Endothelial cell of umbilical vein (primary cell): ENCODE measurements around the gene BMERB1. TPM values are rescaled to one million over a fixed set of nuclear protein-coding genes. Genes with fewer than 3 reads are reported as not detected.

ENCODE experiments used
- BruUV-seq: library from RNA; stranded (reverse); fragments of 400-500 nt; replicated peaks from 2 replicates; lab custom pipeline; 2021; lab: Mats Ljungman, UMichigan
- CTCF ChIA-PET: fragments of 300-600, 350-600 bp; sonication (Branson Sonifier 250); formaldehyde crosslinking; loops from one replicate; lab custom pipeline; 2021; ENCODE audit warnings: antibody characterized with exemption, inconsistent platforms; lab: Charles Lee
- POLR2A ChIA-PET: fragments of 300-600, 350-600 bp; sonication (Branson Sonifier 250); formaldehyde crosslinking; loops from one replicate; lab custom pipeline; 2021; ENCODE audit warnings: antibody characterized with exemption, inconsistent platforms; lab: Charles Lee
- DNase-seq: peaks from one replicate; pipeline ENCODE4 v3.0.0-alpha.2; 2011; ENCODE audit warnings: low read depth, low spot score
- FAIRE-seq: peaks from 2 replicates; lab custom pipeline; 2011; peaks lifted over from hg19 to GRCh38; lab: Jason Lieb, UNC
- H2AFZ ChIP-seq: 2 replicates; pipeline ENCODE4 v1.6.0; 2012; ENCODE audit warnings: low read depth, low read length, control low read depth, inconsistent platforms
- H3K27ac ChIP-seq: 2 replicates; pipeline ENCODE4 v1.5.1; 2011; ENCODE audit warnings: low read depth, mild to moderate bottlenecking, control low read depth, low read length, moderate library complexity; ENCODE audit not compliant: insufficient read depth
- H3K27me3 ChIP-seq, 2 experiments: 2 replicates each; pipeline versions ENCODE4 v1.6.0 to v1.6.1; 2011; ENCODE audit warnings: low read length in 2 of 2, mixed read lengths in 1 of 2; ENCODE audit not compliant: control insufficient read depth in 2 of 2, insufficient read depth in 2 of 2
- H3K36me3 ChIP-seq, 2 experiments: 2 replicates in 1 of 2; 3 replicates in 1 of 2; pipeline ENCODE4 v1.5.1; 2011; ENCODE audit warnings: low read length in 2 of 2, mild to moderate bottlenecking in 1 of 2, moderate library complexity in 1 of 2; ENCODE audit not compliant: control insufficient read depth in 2 of 2, insufficient read depth in 2 of 2; ENCODE audit errors: extremely low read depth in 1 of 2
- H3K4me1 ChIP-seq: 3 replicates; pipeline ENCODE4 v1.5.1; 2011; ENCODE audit warnings: mild to moderate bottlenecking, low read length; ENCODE audit not compliant: control insufficient read depth, insufficient read depth; ENCODE audit errors: extremely low read depth
- H3K4me2 ChIP-seq: 2 replicates; pipeline ENCODE4 v1.6.1; 2011; ENCODE audit warnings: low read length, control low read depth, mixed read lengths; ENCODE audit not compliant: insufficient read depth
- H3K4me3 ChIP-seq, 3 experiments: fragments of 200-600 bp in 1 of 3; sonication (generic), shearing (Covaris generic) in 1 of 3; replicated peaks in 1 of 3; 2 replicates each; pipeline ENCODE4 v1.5.1; 2011 to 2016; ENCODE audit warnings: control low read depth in 3 of 3, low read length in 3 of 3, mild to moderate bottlenecking in 2 of 3, inconsistent platforms in 1 of 3, low read depth in 1 of 3, moderate library complexity in 1 of 3; ENCODE audit not compliant: insufficient read depth in 1 of 3
- H3K79me2 ChIP-seq: 2 replicates; pipeline ENCODE4 v1.6.0; 2012; ENCODE audit warnings: low read length, inconsistent platforms; ENCODE audit not compliant: control insufficient read depth, insufficient read depth
- H3K9ac ChIP-seq: replicated peaks from 2 replicates; pipeline ENCODE3; 2011; ENCODE audit warnings: low read length, control low read depth; ENCODE audit not compliant: insufficient read depth; ENCODE audit errors: extremely low read depth
- H3K9me1 ChIP-seq: replicated peaks from 3 replicates; pipeline ENCODE4 v1.6.0; 2011; ENCODE audit warnings: mild to moderate bottlenecking, low read length; ENCODE audit not compliant: control insufficient read depth, insufficient read depth; ENCODE audit errors: extremely low read depth
- H3K9me3 ChIP-seq: replicated peaks from 2 replicates; pipeline ENCODE4 v1.5.1; 2012; ENCODE audit warnings: low read length, inconsistent platforms; ENCODE audit not compliant: control insufficient read depth, insufficient read depth
- H4K20me1 ChIP-seq: replicated peaks from 2 replicates; pipeline ENCODE3; 2011; ENCODE audit warnings: mild to moderate bottlenecking, low read length; ENCODE audit not compliant: control insufficient read depth, insufficient read depth; ENCODE audit errors: extremely low read depth
- EZH2 ChIP-seq: IDR thresholded peaks from 2 replicates; pipeline ENCODE4 v1.6.1; 2012; ENCODE audit warnings: borderline replicate concordance, low read depth, mild to moderate bottlenecking, moderate library complexity, low read length, inconsistent platforms; ENCODE audit not compliant: severe bottlenecking
- FOS ChIP-seq: IDR thresholded peaks from 2 replicates; pipeline ENCODE4 v1.6.1; 2011; ENCODE audit warnings: mild to moderate bottlenecking, low read length, moderate library complexity, borderline replicate concordance; ENCODE audit not compliant: insufficient read depth
- GATA2 ChIP-seq: IDR thresholded peaks from 2 replicates; pipeline ENCODE4 v1.7.0; 2011; ENCODE audit warnings: low read depth, mild to moderate bottlenecking, moderate library complexity, mixed read lengths, low read length; ENCODE audit not compliant: insufficient read length, insufficient read depth
- JUN ChIP-seq: IDR thresholded peaks from 2 replicates; pipeline ENCODE4 v1.6.1; 2011; ENCODE audit warnings: borderline replicate concordance, low read depth; ENCODE audit not compliant: insufficient read length, insufficient read depth
- MYC ChIP-seq: IDR thresholded peaks from one replicate; pipeline ENCODE4 v1.6.1; 2011; ENCODE audit warnings: mild to moderate bottlenecking, low read depth, low read length
- POLR2A ChIP-seq: IDR thresholded peaks from 2 replicates; pipeline ENCODE4 v1.6.1; 2012; ENCODE audit warnings: low read depth, mild to moderate bottlenecking, control low read depth, low read length
- POLR2AphosphoS5 ChIP-seq: IDR thresholded peaks from 2 replicates; pipeline ENCODE4 v1.6.1; 2012; ENCODE audit warnings: low read depth, mild to moderate bottlenecking, control low read depth, low read length, moderate library complexity; ENCODE audit not compliant: insufficient read depth
- dilution Hi-C: fragments of 300-500 bp; cut with MboI; formaldehyde crosslinking; loops from one replicate; pipeline ENCODE4 v1.15.0; 2019; ENCODE audit warnings: low sequenced_read_pairs; ENCODE audit not compliant: extremely low pct_ligation_motif_present
- intact Hi-C: fragments of 100-400 bp; cut with micrococcal nuclease; formaldehyde crosslinking; loops from one replicate; pipeline ENCODE4 v1.10.0; 2022
- polyA plus RNA-seq, 4 experiments: library from polyadenylated mRNA; depleted of rRNA in 3 of 4; stranded (reverse) in 3 of 4; unstranded in 1 of 4; fragments of >200 nt; gene quantifications; 2 replicates each; pipeline versions ENCODE4 v1.2.1 to v1.2.3, GENCODE V29; 2011 to 2012; ENCODE audit warnings: missing spikeins in 1 of 4
- total RNA-seq: library from RNA; stranded (reverse); gene quantifications from 2 replicates; pipeline ENCODE4 v1.2.3, GENCODE V29; 2021
- TF ChIP-seq, protein P1 (sequence below): IDR thresholded peaks from 2 replicates; pipeline ENCODE4 v1.6.1; 2011; ENCODE audit not compliant: insufficient read depth, insufficient read length
- TF ChIP-seq, protein P2 (sequence below), 2 donors: IDR thresholded peaks; 1 replicate in 1 of 2; 2 replicates in 1 of 2; pipeline ENCODE4 v1.5.1; 2011; ENCODE audit warnings: low read length in 2 of 2, mild to moderate bottlenecking in 2 of 2, moderate library complexity in 2 of 2, control low read depth in 1 of 2, inconsistent platforms in 1 of 2, low read depth in 1 of 2; ENCODE audit not compliant: insufficient read depth in 1 of 2; ENCODE audit errors: extremely low read depth in 1 of 2

The BMERB1 gene
- total and polyA plus RNA-seq, 2 donors (not counting 3 experiments of a cell fraction or from before 2014, with no cell fraction given): 14.1 to 17.4 TPM

DNA sequence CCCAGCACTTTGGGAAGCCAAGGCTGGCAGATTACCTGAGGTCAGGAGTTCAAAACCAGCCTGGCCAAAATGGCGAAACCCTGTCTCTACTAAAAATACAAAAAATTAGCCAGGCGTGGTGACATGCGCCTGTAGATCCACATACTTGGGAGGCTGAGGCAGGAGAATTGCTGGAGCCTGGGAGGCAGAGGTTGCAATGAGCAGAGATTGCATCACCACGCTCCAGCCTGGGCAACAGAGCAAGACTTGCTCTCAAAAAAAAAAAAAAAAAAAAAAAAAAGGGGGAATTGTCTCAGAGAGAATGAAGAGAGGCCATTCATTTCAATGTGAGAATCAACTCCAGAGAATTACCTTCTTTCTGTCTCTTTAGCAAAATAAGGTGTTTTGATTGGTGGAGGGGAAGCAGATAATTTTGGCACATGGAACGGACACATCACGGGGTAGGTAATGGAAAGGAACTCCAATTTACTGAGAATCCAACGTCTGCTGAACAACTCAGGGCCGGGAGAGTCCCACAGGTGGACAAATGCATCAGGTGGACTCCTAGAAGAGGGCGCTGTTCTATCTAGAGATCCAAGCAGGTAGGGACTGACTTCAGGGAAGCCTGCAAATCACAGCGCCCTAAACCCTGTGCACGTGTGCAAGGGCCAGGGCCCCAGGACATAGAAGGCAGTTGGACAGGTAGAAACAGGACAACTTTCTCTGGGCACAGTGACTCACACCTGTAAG is 77.5 kb downstream of the BMERB1 start:
- Histone ChIP-seq H3K27ac (no peak overlapping the region), H3K9ac (no peak overlapping the region), H3K9me1 (no peaks in the 10 kb centered on the region), H3K27me3 (no peaks in the 10 kb centered on the region), H3K79me2 (no peaks in the 10 kb centered on the region), H2AFZ (no peak overlapping the region), H3K4me2 (no peak overlapping the region), H3K36me3 (no peaks in the 10 kb centered on the region), H4K20me1 (no peaks in the 10 kb centered on the region), H3K4me1 (no peaks in the 10 kb centered on the region), H3K4me3 (no peak overlapping the region), H3K9me3 (no peaks in the 10 kb centered on the region)
- DNase-seq: no peak
- intact Hi-C loops (no loop called here), dilution Hi-C loops (no loop called here)
- TF ChIP-seq GATA2 (no peak), EZH2 (no peak), FOS (no peak), POLR2AphosphoS5 (no peak), JUN (no peak), POLR2A (no peak), MYC (no peak)
- TF ChIP-seq, protein P1, sequence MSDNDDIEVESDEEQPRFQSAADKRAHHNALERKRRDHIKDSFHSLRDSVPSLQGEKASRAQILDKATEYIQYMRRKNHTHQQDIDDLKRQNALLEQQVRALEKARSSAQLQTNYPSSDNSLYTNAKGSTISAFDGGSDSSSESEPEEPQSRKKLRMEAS: no peak
- TF ChIP-seq, protein P2, sequence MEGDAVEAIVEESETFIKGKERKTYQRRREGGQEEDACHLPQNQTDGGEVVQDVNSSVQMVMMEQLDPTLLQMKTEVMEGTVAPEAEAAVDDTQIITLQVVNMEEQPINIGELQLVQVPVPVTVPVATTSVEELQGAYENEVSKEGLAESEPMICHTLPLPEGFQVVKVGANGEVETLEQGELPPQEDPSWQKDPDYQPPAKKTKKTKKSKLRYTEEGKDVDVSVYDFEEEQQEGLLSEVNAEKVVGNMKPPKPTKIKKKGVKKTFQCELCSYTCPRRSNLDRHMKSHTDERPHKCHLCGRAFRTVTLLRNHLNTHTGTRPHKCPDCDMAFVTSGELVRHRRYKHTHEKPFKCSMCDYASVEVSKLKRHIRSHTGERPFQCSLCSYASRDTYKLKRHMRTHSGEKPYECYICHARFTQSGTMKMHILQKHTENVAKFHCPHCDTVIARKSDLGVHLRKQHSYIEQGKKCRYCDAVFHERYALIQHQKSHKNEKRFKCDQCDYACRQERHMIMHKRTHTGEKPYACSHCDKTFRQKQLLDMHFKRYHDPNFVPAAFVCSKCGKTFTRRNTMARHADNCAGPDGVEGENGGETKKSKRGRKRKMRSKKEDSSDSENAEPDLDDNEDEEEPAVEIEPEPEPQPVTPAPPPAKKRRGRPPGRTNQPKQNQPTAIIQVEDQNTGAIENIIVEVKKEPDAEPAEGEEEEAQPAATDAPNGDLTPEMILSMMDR (IDR thresholded peaks at IDR 0.05; ENCODE audit: extremely low read depth in 1 of 2, insufficient read depth in 1 of 2, low read depth in 1 of 2, low read length in 2 of 2): no peak
- ChIA-PET CTCF (no interaction called here), POLR2A (no interaction called here)
- FAIRE-seq: no peak
- no TSS peak for BruUV-seq
